AG09309 (cell line): ENCODE measurements around the gene SPSB3.

Experiments used
- DNase-seq: peaks from one replicate; pipeline ENCODE4 v3.0.0-alpha.2; 2010; ENCODE audit warnings: low read depth
- H3K4me3 ChIP-seq: 2 replicates; pipeline ENCODE4 v1.5.1; 2011; ENCODE audit warnings: mild to moderate bottlenecking, low read depth, low read length, moderate library complexity; ENCODE audit not compliant: control insufficient read depth
- TF ChIP-seq, protein P1 (sequence below): IDR thresholded peaks from 2 replicates; pipeline ENCODE4 v1.5.1; 2011; ENCODE audit warnings: mild to moderate bottlenecking, low read depth, low read length, inconsistent platforms; ENCODE audit not compliant: insufficient read depth, control insufficient read depth; ENCODE audit errors: missing control alignments

Gene SPSB3

DNA sequence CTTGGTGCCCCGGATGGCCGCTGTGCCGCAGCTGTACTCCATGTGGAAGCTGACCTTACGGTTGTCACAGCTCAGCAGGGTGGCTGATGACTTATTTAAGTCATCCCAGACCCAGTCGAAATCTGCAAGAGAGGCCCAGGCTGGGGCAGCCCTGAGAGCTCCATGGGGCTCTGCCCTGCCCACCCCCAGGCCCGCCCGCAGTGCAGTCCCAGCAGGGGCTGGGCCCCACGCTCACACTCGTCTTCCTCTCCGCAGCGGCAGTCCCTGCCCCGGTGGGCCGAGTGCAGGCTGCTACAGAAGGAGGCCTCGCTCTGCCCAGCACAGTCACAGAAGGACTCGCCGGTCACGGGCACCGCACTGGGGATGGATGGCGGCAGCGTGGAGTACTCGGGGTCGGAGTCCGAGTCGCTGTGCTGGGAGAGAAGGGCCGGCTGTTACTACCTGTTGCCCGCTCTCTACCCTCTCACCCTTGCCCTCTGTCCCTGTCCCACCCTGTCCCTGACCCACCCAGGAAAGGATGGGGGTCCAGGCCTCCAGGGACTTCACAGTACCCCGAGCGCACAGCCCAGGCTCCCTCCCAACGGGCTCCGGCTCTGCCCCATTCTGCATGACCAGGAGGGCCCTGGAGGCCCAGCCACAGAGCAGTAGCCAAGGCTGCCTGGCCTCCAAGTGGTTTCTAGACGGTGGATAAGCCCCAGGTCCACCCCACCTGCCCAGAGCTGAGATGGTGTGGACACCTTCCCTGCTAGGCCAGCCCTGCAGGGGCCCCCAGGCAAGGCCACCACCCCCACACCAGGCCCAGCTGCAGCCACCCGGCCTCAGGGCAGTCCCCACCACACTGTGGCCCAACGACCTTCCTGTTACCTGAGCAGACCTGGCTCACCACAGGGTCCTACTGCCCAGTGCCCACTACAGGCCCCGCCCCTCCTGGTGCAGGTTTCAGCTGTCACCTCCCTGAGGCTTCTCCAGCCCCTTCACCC, 3.9 kb downstream of the SPSB3 start:
- no peak overlapping the region for H3K4me3 ChIP-seq
- DNase-seq, result no peak
- TF ChIP-seq, protein P1, sequence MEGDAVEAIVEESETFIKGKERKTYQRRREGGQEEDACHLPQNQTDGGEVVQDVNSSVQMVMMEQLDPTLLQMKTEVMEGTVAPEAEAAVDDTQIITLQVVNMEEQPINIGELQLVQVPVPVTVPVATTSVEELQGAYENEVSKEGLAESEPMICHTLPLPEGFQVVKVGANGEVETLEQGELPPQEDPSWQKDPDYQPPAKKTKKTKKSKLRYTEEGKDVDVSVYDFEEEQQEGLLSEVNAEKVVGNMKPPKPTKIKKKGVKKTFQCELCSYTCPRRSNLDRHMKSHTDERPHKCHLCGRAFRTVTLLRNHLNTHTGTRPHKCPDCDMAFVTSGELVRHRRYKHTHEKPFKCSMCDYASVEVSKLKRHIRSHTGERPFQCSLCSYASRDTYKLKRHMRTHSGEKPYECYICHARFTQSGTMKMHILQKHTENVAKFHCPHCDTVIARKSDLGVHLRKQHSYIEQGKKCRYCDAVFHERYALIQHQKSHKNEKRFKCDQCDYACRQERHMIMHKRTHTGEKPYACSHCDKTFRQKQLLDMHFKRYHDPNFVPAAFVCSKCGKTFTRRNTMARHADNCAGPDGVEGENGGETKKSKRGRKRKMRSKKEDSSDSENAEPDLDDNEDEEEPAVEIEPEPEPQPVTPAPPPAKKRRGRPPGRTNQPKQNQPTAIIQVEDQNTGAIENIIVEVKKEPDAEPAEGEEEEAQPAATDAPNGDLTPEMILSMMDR, result no peak

DNA sequence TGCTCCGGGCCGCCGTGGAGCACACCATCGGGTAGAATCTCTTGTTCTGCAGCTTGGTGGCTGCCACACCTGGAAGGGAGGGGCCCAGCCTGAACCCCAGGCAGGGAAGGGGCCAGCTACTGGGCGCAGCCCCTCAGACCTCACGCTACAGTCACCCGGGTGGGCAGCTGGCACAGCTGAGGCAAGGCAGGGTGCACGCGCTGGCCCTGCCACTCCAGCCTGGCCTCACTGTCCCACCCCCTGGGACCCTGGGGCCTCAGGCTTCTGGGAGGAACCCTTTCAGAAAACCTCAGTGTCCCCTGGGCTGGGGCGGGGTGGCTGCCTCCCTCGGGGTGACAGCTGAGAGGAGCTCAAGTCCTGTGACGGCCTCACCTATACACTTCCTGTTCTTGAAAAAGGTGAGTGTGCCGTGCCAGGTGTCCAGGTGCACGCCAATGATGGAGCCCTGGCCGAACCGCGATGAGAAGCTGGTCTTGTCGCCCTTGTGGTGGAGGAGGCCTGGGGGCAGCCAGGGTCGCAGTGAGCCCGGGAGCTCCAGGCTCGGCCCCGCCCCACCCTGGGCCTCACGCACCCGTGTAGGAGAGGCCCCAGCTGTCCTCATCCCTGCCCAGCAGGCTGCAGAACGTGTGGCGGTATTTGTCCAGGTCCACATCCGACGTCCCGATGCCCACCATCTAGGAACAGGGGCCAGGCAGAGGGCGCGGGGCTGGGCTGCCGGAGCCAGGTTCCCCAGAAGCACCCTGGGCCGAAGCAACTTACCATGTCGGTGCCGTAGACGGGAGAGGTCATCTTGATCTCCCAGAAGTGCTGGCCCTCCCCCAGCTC, 4.8 kb downstream of the SPSB3 start:
- no peak for DNase-seq
- no peak overlapping the region for H3K4me3 ChIP-seq
- TF ChIP-seq, protein P1, result no peak

DNA sequence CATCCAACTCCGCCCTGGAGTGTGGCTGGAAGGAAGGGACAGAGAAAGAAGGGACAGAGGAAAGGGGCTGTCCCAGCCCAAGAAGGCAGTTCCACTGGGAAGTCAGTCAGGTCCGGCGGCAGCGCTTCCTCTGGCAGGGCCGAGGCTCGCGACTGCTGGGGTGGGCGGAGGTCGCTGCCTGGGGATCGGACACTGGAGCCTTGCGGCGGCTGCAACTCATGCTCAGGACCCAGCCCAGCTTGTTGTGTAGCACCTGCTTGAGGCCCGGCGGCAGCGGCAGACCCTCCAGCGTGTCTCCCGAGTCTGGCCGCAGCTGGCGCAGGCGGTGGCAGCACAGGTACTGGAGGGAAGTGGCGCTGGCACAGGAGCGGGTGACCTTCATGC, 5.4 kb downstream of the SPSB3 start:
- TF ChIP-seq, protein P1, result no peak
- no peak overlapping the region for H3K4me3 ChIP-seq
- no peak for DNase-seq

- DNase-seq, result no peak
Observed at GRCh38 chr16:1776672-1776955, 5.8 kb downstream of the SPSB3 start.

GRCh38 chr16:1775846-1776671, 6.3 kb downstream of the SPSB3 start:
- TF ChIP-seq, protein P1, result no peak
- DNase-seq, result no peak

More at GRCh38 chr16:1776672-1776955, 5.8 kb downstream of the SPSB3 start:
- TF ChIP-seq, protein P1, result no peak
- no peak overlapping the region for H3K4me3 ChIP-seq

GRCh38 chr16:1775006-1775845, 7.1 kb downstream of the SPSB3 start:
- DNase-seq, result no peak
- no peak overlapping the region for H3K4me3 ChIP-seq
- TF ChIP-seq, protein P1, result no peak

More at GRCh38 chr16:1775846-1776671, 6.3 kb downstream of the SPSB3 start:
- no peak overlapping the region for H3K4me3 ChIP-seq
